GM13977 (cell line): ENCODE data around the gene CUEDC2.

ENCODE experiments used
- DNase-seq: peaks from one replicate; pipeline ENCODE4 v3.0.0; 2012; ENCODE audit warnings: low spot score
- in situ Hi-C: fragments of 300-500 bp; cut with MboI; formaldehyde crosslinking; loops from one replicate; pipeline ENCODE4 v1.12.0; 2022; ENCODE audit warnings: low sequenced_read_pairs, low pct_unique_long_range_greater_than_20kb, mixed read lengths, inconsistent platforms; ENCODE audit not compliant: unreplicated experiment
- TF ChIP-seq, protein P1 (sequence below): IDR thresholded peaks from 2 replicates; pipeline ENCODE4 v1.5.1; 2012; ENCODE audit warnings: mild to moderate bottlenecking, control low read depth; ENCODE audit not compliant: insufficient read depth; ENCODE audit errors: extremely low read depth, missing control alignments

CUEDC2 gene

GRCh38 chr10:102434394-102435132, 2.2 kb upstream of the CUEDC2 start:
- no peak for DNase-seq
- TF ChIP-seq, protein P1, sequence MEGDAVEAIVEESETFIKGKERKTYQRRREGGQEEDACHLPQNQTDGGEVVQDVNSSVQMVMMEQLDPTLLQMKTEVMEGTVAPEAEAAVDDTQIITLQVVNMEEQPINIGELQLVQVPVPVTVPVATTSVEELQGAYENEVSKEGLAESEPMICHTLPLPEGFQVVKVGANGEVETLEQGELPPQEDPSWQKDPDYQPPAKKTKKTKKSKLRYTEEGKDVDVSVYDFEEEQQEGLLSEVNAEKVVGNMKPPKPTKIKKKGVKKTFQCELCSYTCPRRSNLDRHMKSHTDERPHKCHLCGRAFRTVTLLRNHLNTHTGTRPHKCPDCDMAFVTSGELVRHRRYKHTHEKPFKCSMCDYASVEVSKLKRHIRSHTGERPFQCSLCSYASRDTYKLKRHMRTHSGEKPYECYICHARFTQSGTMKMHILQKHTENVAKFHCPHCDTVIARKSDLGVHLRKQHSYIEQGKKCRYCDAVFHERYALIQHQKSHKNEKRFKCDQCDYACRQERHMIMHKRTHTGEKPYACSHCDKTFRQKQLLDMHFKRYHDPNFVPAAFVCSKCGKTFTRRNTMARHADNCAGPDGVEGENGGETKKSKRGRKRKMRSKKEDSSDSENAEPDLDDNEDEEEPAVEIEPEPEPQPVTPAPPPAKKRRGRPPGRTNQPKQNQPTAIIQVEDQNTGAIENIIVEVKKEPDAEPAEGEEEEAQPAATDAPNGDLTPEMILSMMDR: no peak
- in situ Hi-C loops: no loop called here

DNA sequence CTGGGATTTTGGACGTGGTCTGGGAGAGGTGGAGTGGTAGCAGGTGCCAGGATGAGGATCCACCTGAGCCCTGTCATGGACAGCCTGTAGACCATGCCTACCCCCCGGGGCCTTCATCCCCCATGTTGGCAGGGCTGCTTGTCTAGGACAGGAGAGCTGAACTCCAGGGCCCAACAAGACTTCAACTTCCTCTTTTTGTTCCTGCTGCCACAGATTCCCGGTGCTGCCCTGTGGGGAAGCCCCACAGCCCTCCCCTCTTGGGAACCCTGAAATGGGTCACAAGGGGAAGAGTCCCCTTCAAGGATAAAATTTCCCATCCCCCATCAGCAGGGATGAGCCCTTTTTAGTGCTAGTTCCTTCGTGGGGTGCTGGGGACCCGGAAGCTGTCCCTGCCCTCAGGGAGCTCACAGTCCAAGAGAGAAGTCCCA, 1.3 kb upstream of the CUEDC2 start:
- DNase-seq: no peak
- in situ Hi-C loops: no loop called here
- TF ChIP-seq, protein P1: no peak

GRCh38 chr10:102431452-102432124, 786 bp downstream of the CUEDC2 start:
- TF ChIP-seq, protein P1: no peak
- in situ Hi-C loops: no loop called here
- no peak for DNase-seq

DNA sequence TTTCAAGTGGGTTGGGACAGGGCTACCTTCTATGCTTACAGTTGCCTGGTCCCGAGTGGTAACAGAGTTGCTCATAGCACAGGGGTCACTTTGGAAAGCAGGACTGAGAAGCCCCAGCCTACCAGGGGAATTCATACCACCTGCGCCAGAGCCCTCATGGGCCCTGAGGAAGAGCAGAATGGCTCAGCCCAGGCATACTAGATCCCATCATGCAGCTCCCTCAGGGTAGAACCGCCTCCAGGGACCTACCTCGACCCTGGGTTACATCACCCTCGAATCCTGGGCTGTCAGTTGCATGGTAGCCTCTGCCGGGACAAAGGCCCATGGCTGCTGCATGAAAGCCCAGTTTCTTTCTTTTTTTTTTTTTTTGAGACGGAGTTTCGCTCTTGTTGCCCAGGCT, 2.9 kb downstream of the CUEDC2 start:
- no peak for DNase-seq

DNA sequence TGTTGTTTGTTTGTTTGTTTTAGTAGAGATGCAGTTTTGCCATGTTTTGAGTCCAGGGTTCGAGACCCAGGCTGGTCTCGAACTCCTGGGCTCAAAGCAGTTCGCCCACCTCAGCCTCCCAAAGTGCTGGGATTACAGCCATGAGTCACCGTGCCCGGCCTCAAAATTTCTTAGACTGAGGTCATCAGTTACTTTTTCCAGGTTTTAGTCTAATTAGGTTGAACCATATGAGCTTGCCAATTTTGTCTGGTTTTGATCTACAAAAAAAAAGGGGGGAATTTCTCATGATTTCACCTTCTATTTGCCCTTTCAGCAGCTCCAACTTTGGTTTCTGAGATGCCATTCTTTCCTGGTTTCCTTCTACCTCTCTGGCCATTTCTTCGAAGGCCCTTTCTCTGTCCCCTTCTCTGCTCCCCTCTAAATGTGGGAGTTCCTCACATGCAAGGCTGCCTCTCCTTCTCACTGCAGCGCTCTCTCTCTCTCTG, 5.5 kb downstream of the CUEDC2 start:
- in situ Hi-C loops: no loop called here
- DNase-seq: no peak
- TF ChIP-seq, protein P1: no peak

More for the DNA sequence above, 2.9 kb downstream of the CUEDC2 start:
- TF ChIP-seq, protein P1: no peak
- in situ Hi-C loops: no loop called here

DNA sequence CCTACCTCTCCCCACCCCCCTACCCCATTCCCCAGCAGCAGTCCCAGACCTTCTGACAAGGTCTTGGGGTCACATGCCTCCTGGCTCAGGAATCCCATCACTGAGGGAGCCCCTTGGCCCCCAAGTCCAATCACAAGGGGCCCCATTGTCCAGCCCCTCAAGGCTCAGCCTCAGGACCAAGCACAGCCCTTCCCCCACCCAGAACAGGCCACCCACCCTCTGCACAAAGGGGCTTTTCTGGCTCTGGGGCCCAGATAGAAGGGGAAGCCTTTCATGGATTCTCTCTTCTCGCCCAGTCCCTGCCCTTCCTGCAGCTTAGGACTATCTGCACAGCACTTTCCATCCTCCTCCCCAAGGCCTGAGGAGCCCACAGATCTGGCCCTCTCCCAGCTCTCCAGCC, 6.9 kb downstream of the CUEDC2 start:
- no peak for DNase-seq
- TF ChIP-seq, protein P1: no peak
- in situ Hi-C loops: no loop called here
